Measurements from ENCODE around the gene SLC15A4.

- TF ChIP-seq, protein P1, sequence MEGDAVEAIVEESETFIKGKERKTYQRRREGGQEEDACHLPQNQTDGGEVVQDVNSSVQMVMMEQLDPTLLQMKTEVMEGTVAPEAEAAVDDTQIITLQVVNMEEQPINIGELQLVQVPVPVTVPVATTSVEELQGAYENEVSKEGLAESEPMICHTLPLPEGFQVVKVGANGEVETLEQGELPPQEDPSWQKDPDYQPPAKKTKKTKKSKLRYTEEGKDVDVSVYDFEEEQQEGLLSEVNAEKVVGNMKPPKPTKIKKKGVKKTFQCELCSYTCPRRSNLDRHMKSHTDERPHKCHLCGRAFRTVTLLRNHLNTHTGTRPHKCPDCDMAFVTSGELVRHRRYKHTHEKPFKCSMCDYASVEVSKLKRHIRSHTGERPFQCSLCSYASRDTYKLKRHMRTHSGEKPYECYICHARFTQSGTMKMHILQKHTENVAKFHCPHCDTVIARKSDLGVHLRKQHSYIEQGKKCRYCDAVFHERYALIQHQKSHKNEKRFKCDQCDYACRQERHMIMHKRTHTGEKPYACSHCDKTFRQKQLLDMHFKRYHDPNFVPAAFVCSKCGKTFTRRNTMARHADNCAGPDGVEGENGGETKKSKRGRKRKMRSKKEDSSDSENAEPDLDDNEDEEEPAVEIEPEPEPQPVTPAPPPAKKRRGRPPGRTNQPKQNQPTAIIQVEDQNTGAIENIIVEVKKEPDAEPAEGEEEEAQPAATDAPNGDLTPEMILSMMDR (conservative IDR thresholded peaks at IDR 0.05; ENCODE audit: low read length) = no peak
- no peak for TF ChIP-seq EZH2phosphoT487 (IDR thresholded peaks at IDR 0.05; ENCODE audit: borderline replicate concordance)
Measured at GRCh38 chr12:128852026-128852698, 28.4 kb upstream of the SLC15A4 start.
